Stimulated activated CD4-positive, alpha-beta T cell treated with anti-CD3 and anti-CD28 coated beads, Interleukin-2, amount 100 ng/mL, for 48 hours (primary cell): Measurements from ENCODE around the gene GLI2.

Source experiments
- DNase-seq, 2 donors: peaks; one replicate each; pipeline ENCODE4 v3.0.0-alpha.2; 2020

The GLI2 gene

DNA sequence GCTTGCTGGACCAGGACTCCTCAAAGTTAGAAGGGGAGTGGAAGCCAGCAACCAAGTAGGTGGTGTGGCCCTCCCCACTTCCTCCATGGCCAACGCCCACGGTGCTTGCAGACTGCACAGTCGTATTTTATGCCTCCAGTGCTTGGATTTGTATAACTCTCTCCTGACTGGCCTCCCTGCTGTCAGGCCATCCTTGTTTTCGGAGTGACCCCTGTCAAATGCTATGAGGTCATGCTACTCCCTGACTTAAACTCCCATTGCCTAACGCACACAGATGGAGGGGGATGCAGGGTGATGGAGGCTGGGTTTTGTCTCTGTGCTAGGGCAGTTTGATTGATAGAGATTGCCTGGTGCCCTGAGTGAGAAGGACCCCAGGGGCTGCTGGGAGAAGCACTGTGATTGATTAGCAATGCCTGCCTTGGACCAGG lies 36.1 kb downstream of the GLI2 start:
- DNase-seq = no peak

DNA sequence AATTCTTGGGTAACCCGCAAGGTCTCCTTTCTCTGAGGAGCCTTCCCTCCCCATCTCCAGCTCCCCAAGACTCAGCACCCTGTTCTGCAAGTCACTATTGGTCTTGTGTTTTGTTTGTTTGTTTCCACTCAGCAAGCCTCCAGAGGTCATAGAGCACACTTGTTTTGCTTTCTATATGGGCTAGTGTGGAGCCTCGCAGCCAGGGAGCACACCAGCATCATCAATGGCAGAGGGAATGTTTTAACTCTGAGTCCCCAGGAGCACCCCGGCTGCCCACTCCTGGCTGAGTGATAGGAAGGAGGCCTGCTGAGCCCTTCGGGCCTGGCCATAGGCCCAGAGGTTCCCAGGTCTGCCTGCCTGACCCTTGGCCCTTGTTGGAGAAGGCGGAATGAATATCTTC lies 36.6 kb downstream of the GLI2 start:
- DNase-seq = no peak

DNA sequence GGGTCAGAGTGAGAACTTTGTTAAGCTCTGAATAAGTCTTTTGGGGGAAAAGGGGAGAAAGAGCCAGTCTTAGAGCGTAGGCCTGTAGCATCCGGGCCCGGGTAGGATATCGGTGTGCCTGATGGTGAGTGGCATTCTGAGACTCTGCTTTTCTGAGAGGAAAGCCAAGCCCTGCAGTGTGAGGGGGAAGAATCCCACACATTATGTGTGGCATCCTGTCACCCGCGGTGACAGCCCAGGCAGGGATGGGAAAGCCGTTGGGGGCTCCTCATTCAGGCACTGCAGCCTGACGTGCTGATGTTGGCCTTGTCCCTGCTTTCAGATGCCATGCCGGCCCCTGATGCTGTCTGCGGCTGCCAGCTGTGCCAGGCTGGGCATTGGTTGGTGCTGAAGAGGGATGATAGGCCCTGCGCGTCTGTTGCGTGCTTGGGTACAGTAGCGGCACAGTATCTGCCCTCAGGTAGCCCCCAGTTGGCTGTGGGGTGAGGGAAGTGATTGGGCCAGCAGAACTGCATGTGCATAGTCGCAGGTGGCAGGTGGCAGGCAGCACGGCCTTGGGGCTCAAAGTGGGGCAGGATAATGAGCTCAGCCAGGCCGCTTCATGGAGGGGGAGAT lies 37.6 kb downstream of the GLI2 start:
- no peak for DNase-seq

DNA sequence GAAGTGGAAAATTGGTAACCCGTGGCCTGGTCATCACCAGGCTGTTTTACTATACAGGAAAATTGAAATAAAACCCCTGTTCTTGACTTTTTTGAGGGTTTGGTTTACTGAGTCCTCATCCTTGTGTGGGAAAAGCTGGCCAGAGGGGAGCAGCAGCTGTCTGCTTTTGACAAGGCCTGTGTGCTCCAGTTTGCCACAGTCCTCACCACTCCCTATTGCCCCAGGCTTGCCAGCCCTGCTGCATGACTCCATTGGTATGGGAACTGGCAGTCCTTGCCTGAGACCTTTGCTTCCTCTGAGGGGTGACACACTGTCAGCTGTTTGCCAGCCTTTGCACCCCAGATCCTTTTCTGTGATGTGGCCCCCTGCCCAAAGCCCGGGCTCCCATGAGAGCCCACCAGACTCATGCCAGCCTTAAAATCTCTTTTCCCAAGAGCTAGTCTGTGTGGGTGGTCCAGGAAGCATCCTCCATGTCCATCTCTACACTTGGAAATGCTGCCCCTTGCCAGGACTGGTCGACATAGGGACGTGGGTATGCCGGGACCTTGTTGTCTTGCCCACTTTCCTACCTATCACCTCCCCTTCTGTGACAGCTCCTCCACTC lies 39.0 kb downstream of the GLI2 start:
- no peak for DNase-seq

DNA sequence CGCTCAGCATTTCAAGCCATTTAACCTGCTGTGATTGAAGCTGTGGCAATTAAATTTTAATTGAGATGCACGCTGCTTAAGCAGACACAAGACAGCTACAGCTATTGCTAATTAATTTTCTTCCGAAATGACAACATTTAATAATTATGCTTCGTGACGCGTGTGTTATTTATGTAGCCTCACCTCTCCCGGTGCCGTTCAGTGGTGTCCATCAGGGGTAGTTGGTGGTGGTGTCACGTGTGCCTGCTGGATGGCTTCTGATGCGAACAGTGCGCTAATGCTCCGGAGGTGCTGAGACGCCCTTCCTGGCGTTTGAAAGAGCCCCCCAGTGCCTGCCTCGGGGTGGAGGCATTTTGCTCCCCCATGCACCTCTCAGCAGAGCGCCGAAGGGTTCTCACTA lies 39.5 kb downstream of the GLI2 start:
- DNase-seq = no peak

DNA sequence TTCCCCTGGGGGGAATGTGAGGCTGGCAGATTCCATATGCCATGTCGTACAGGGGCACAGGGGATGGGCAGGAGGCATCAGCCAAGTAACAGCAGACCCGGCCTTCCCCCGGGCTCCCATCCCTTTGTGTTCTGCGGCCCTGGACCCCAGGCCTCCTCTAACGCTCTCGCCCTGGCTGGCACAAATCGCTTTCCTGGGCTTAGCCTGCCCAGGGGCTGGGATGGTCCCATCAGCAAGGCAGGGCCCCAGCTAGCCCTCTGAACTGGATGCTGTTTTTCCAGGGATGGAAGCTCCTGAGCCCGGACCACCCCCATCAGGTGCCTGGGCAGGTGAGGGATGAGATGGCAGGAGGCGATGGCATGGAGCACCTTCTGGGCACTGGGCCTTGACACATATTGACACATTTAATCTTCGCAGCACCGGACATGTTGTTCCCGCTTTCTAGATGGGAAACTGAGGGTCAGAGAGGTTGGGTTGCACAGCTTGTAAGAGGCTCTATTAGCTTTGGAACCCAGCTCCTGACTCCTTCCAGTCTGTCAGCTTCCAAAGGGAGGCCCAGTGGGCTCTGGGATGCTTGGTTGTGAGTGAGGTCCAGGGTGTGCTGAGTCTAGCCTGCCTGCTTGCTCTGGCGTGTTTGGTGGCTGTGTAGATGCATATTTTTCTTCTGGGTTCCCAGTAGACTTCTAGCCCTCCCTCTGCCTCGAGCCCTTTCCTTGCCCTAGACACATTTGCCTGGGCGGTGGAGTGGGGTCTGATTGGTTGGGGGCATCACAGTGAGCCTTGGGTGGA lies 40.3 kb downstream of the GLI2 start:
- DNase-seq = no peak

DNA sequence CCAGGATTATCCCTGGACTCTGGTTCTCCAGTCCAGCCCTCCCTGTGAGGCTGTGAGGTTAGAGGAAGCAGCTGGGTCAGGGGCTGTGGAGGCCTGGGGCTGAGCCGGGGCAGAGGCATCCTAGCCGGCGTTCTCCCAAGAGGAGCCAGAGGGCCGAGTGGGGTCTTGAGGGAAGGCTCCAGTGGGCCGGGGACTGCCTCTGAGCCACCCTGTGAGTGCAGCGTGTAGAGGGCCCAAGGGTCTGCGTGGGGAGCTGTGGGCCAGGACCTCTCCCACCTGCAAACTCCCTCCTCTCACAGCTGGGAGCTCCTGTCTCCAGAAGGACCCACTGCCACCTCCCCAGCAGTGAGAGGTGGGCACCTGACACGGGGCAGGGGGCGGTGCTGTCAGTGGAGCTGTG lies 41.0 kb downstream of the GLI2 start:
- no peak for DNase-seq

DNA sequence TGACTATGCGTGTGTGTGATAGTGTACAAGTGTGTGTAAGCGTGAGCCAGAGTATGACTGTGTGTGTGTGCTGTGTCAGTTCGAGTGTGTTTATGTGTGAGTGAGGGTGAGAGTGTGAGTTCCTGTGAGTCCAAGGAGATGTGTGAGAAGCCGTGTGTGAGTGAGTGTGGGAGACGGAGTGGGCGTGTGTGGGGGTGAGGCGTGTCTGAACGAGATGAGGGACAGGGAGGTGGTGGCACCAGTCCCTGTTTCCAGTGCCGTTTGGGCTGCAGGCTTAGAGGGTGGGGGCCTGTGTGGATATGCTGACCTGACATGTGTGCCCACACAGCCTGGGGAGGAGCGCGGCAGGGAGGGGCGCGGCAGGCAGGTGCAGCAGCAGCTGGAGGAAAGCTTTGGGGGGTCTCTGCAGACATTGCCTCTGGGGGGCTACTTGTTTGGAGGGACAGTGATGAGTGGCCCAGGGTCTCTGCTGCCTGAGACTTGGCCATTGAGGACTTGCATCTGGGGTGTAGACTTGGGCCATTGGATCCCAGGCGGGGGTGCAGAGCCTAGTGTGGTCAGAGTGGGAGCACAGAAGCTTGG lies 41.6 kb downstream of the GLI2 start:
- DNase-seq = no peak

DNA sequence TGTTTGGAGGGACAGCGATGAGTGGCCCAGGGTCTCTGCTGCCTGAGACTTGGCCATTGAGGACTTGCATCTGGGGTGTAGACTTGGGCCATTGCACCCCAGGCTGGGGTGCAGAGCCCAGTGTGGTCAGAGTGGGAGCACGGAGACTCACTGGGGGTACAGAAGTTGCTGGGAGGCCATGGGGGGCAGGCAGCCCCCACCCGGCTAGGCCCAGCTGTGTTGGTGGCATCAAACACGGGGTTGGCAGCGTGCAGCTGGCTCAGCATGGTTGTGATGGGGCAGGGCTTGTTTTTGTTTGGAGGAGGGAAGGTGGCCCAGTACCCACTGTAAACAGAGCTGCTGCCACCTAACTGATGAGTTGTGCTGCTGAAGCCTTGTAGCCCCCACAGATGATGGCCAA lies 42.1 kb downstream of the GLI2 start:
- DNase-seq = no peak

DNA sequence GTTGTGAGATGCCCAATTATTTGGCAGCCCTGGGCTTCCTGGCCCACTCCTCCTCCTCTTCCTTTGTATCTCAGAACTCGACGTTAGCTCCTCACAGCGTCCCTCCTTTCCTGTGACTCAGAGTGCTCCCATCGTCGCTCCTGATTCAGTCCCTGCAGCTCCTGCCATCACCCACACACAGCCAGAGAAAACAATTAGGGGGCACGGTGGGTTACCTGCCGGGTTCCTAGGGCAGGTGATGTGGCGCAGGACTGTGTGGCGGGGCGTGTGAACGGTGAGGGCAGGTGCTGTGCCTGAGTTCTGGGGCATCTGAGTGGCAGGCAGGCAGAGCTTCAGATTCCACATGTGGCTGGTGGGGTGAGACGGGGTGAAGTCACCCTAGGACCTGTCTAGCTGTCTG lies 42.6 kb downstream of the GLI2 start:
- DNase-seq = no peak

DNA sequence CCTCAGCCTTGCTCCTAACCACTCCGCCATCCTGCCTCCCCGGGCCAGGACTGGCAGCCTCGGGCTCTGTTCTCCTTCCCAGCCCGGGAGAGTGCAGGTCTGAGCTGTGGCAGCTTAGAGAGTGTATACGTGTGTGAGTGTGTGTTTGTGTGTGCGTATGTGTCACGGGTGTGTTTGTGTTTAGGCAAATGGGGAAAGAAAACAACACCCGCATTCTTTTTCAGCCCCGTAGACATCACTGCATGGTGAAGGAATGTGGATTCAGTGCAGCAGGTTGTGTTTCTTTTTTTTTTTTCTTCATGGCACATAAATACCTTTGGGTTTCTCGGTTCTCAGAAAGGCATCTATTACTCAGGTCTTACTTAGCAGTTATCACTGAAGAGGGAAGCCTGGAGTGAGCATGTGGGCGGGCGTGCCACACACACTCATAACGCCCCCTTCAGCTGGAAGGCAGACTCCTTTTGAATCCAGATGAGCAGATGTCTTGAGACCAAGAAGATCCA lies 44.2 kb downstream of the GLI2 start:
- DNase-seq = no peak

DNA sequence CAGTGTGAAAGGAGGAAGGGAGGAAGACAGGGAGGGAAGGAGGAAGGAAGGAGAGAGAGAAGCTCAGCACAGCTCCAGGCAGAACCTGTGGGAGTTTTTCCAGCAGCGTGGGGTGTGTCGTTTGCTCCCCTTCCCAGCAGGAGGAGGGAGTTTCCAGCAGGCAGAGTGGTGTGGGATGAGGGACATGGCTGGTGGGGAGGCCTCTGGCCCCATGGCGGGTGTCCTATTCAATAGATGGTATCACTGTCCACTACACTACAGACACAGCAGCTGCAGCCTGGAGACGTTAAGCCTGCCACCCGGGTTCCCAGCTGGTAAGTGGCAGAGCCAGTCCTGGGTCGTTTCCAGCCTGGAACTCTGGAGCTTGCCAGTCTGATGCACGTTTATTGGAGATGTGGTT lies 44.7 kb downstream of the GLI2 start:
- DNase-seq = no peak

DNA sequence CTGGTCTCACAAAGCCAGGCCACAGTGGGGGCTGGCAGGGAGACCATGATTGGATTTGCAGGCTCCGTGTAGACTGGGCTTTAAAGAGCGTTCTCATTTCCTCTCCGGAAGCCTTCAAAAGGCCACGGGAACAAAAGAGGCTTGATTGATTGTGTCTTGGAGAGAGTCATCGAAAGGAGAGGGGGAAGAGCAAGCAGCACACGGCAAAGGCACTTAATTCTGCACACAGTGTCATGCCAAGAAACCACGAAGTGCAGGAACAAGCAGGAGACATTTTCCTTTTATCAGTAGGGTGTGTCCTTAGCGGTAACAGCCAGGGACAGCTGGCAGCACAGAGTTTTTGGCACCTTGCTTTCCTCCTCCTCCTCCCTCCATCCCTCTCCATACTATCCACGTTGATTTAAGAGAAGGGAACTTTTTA lies 47.7 kb downstream of the GLI2 start:
- no peak for DNase-seq

DNA sequence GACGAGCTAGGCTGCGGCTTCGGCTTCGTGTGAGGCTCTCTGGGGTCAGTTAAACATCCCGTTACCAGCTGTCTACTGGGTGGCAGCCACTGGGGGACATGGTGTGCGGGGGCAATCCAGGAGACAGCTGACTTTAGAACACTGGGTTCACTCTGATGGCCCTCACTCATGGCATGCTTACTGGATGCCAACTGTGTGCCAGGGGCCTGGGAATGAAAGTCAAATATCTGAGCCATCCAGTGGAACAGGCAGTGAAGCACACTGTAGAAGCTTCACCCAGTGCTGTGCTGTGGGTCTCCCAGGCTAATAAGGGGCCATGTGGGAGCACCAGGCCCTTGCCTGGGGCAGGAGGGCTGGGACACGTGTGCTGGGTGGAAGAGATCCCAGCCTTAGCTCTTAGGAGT lies 48.3 kb downstream of the GLI2 start:
- DNase-seq = no peak
